Tibial nerve (tissue), 4 donors: Measurements from ENCODE around the gene SIN3A. TPM values are rescaled to one million over a fixed set of nuclear protein-coding genes. Genes with fewer than 3 reads are reported as not detected.
"Not testable (repeated sequence)": the region's sequence is repeated elsewhere in the genome, so short reads cannot be mapped to it uniquely, and the experiment has no call there.

Source experiments
- DNase-seq, 2 donors: peaks; one replicate each; pipeline ENCODE4 v3.0.0-alpha.2; 2019; ENCODE audit warnings: low spot score in 2 of 2
- H3K27ac ChIP-seq, 4 donors: fragments of 200-600 bp; sonication (generic) in 3 of 4; one replicate each; pipeline ENCODE4 v1.5.1; 2017 to 2019; ENCODE audit warnings: mild to moderate bottlenecking in 1 of 4
- H3K27me3 ChIP-seq, 2 donors: fragments of 200-600 bp; sonication (generic) in 1 of 2; one replicate each; pipeline versions ENCODE4 v1.5.1 to v1.6.0; 2017 to 2019
- H3K36me3 ChIP-seq, 3 donors: fragments of 200-600 bp; sonication (generic); one replicate each; pipeline ENCODE4 v1.5.1; 2018 to 2019
- H3K4me1 ChIP-seq, 4 donors: fragments of 200-600 bp; sonication (generic) in 3 of 4; one replicate each; pipeline ENCODE4 v1.5.1; 2017 to 2019
- H3K4me3 ChIP-seq, 4 donors: fragments of 200-600 bp; sonication (generic) in 3 of 4; one replicate each; pipeline ENCODE4 v1.5.1; 2017 to 2019; ENCODE audit warnings: mild to moderate bottlenecking in 1 of 4, moderate library complexity in 1 of 4
- H3K9me3 ChIP-seq, 4 donors: fragments of 200-600 bp; sonication (generic) in 3 of 4; one replicate each; pipeline ENCODE4 v1.5.1; 2017 to 2019
- CTCF ChIP-seq, 5 experiments: fragments of 200-600 bp in 3 of 5; fragments of 450-650 bp in 2 of 5; sonication (generic) in 3 of 5; IDR thresholded peaks; one replicate each; pipeline ENCODE4 v1.5.1; 2016 to 2019; ENCODE audit warnings: antibody characterized with exemption in 5 of 5, mild to moderate bottlenecking in 3 of 5, moderate library complexity in 2 of 5
- EP300 ChIP-seq, 2 donors: sonication (generic); formaldehyde crosslinking; IDR thresholded peaks; one replicate each; pipeline ENCODE4 v1.6.1; 2017; ENCODE audit warnings: antibody characterized with exemption in 2 of 2, mild to moderate bottlenecking in 1 of 2
- POLR2A ChIP-seq, 2 donors: fragments of 450-650 bp; IDR thresholded peaks; one replicate each; pipeline ENCODE4 v1.6.1; 2017; ENCODE audit warnings: antibody characterized with exemption in 2 of 2, mild to moderate bottlenecking in 2 of 2, moderate library complexity in 2 of 2
- WGBS, 2 donors: methylation state at CpG; one replicate each; pipeline ENCODE4 v1.1.5; 2018; 5-methylcytosine and 5-hydroxymethylcytosine counted together
- total RNA-seq, 4 donors: library from RNA; depleted of rRNA; stranded (reverse); fragments of >200 nt; gene quantifications; one replicate each; pipeline ENCODE4 v1.1.0, GENCODE V29; 2016

The SIN3A gene
- total RNA-seq, 4 donors from 2014 or later, result 40.2 to 59.4 (median 43.1) TPM

- TF ChIP-seq EP300 (IDR thresholded peaks at IDR 0.05) (no peak), POLR2A (IDR thresholded peaks at IDR 0.05) (no peak), CTCF (IDR thresholded peaks at IDR 0.05) (no peak)
- 51 to 53% methylated on average over 14 of the region's 14 CpGs for WGBS, 2 donors
- peaks cover 0 to 41% (median 18%) of the 10 kb centered on the region in 4 donors for H3K4me1 ChIP-seq
- H3K27ac ChIP-seq, result peak overlapping the region in 2 of 4 donors; percentile 99
- H3K9me3 ChIP-seq, result no peaks in the 10 kb centered on the region
- H3K4me3 ChIP-seq, result peak overlapping the region; percentile 68 to 93 (median 89)
- no peaks in the 10 kb centered on the region for H3K36me3 ChIP-seq
- no peak for DNase-seq
- no peaks in the 10 kb centered on the region for H3K27me3 ChIP-seq
Measured at GRCh38 chr15:75449585-75450306, 1.7 kb downstream of the SIN3A start.

- H3K27ac ChIP-seq, H3K36me3 ChIP-seq, H3K9me3 ChIP-seq, H3K27me3 ChIP-seq, DNase-seq, H3K4me3 ChIP-seq: not testable (repeated sequence)
- H3K4me1 ChIP-seq, result peaks cover 0 to 36% (median 17%) of the 10 kb centered on the region in 4 donors
- 84 to 88% methylated on average over 13 of the region's 13 CpGs for WGBS, 2 donors
Measured at GRCh38 chr15:75448171-75448570, 3.3 kb downstream of the SIN3A start.

- DNase-seq, result no peak
- Histone ChIP-seq H3K9me3 (no peaks in the 10 kb centered on the region), H3K4me1 (peaks cover 0 to 30% (median 13%) of the 10 kb centered on the region in 4 donors), H3K27ac (no peak overlapping the region), H3K27me3 (no peaks in the 10 kb centered on the region), H3K4me3 (no peak overlapping the region), H3K36me3 (peaks cover 0 to 7% (median 0%) of the 10 kb centered on the region in 3 donors)
- 79 to 91% methylated on average over 3 of the region's 3 CpGs for WGBS, 2 donors
- TF ChIP-seq CTCF (IDR thresholded peaks at IDR 0.05) (no peak), POLR2A (IDR thresholded peaks at IDR 0.05) (no peak), EP300 (IDR thresholded peaks at IDR 0.05) (no peak)
Measured at GRCh38 chr15:75446151-75446550, 5.3 kb downstream of the SIN3A start.

- WGBS, 2 donors, result 92% methylated on average over 10 of the region's 10 CpGs
- DNase-seq, H3K27ac ChIP-seq, H3K9me3 ChIP-seq, H3K27me3 ChIP-seq, H3K4me3 ChIP-seq, H3K36me3 ChIP-seq: not testable (repeated sequence)
- peaks cover 0 to 29% (median 12%) of the 10 kb centered on the region in 4 donors for H3K4me1 ChIP-seq
Measured at GRCh38 chr15:75445324-75445723, 6.2 kb downstream of the SIN3A start.

- not testable (repeated sequence) for H3K27ac ChIP-seq, H3K27me3 ChIP-seq, H3K9me3 ChIP-seq, H3K4me3 ChIP-seq, DNase-seq, H3K36me3 ChIP-seq
- H3K4me1 ChIP-seq, result peaks cover 0 to 16% (median 4%) of the 10 kb centered on the region in 4 donors
- WGBS, 2 donors, result 86 to 92% methylated on average over 8 of the region's 8 CpGs
Measured at GRCh38 chr15:75443972-75444453, 7.5 kb downstream of the SIN3A start.

- no peak for DNase-seq
- peaks cover 0 to 5% (median 0%) of the 10 kb centered on the region in 4 donors for H3K4me1 ChIP-seq
- no peaks in the 10 kb centered on the region for H3K27me3 ChIP-seq
- TF ChIP-seq CTCF (IDR thresholded peaks at IDR 0.05) (no peak), POLR2A (IDR thresholded peaks at IDR 0.05) (no peak), EP300 (IDR thresholded peaks at IDR 0.05) (no peak)
- no peaks in the 10 kb centered on the region for H3K9me3 ChIP-seq
- 90 to 94% methylated on average over 4 of the region's 4 CpGs for WGBS, 2 donors
- H3K27ac ChIP-seq, result no peak overlapping the region
- H3K4me3 ChIP-seq, result no peak overlapping the region
- H3K36me3 ChIP-seq, result peaks cover 0 to 14% (median 2%) of the 10 kb centered on the region in 3 donors
Measured at GRCh38 chr15:75437721-75438120, 13.8 kb downstream of the SIN3A start.
